GM12878 (cell line): ENCODE data around the gene SUSD1. TPM values are rescaled to one million over a fixed set of nuclear protein-coding genes. Genes with fewer than 3 reads are reported as not detected.

Experiments
- ATAC-seq: fragments of 200-7000 bp; cut with Tn5 transposase; 3 replicates; pipeline ENCODE4 v1.9.1; 2020; ENCODE audit warnings: mild to moderate bottlenecking, moderate library complexity
- BruUV-seq: library from RNA; stranded (reverse); fragments of 400-500 nt; replicated peaks from 2 replicates; lab custom pipeline; 2021; lab: Mats Ljungman, UMichigan
- CTCF ChIA-PET: fragments of 300-600 bp; sonication (Branson Sonifier 250); formaldehyde crosslinking; extraction: SDS; loops from one replicate; lab custom pipeline; 2021; ENCODE audit warnings: inconsistent platforms; lab: Yijun Ruan, JAX
- POLR2A ChIA-PET: fragments of 350-600 bp; formaldehyde crosslinking; extraction: SDS; loops from one replicate; lab custom pipeline; 2021; ENCODE audit warnings: inconsistent platforms; lab: Charles Lee
- RAD21 ChIA-PET: fragments of 300-600 bp; sonication (Branson Sonifier 250); formaldehyde crosslinking; loops from one replicate; lab custom pipeline; 2023; ENCODE audit warnings: antibody characterized with exemption; ENCODE audit not compliant: unreplicated experiment; lab: Charles Lee
- SMC1A ChIA-PET: fragments of 300-600 bp; sonication (Branson Sonifier 250); formaldehyde crosslinking; loops from one replicate; lab custom pipeline; 2023; ENCODE audit not compliant: unreplicated experiment, uncharacterized antibody; lab: Charles Lee
- DNase-seq: peaks from one replicate; pipeline ENCODE4 v3.0.0-alpha.2; 2011; ENCODE audit warnings: low read depth, low spot score
- FAIRE-seq: peaks from 3 replicates; lab custom pipeline; 2011; peaks lifted over from hg19 to GRCh38; lab: Jason Lieb, UNC
- H2AFZ ChIP-seq: 2 replicates; pipeline ENCODE4 v1.6.0; 2011; ENCODE audit warnings: low read depth, low read length, control low read depth; ENCODE audit not compliant: control insufficient read depth
- H3K27ac ChIP-seq: 2 replicates; pipeline ENCODE4 v1.5.1; 2011; ENCODE audit warnings: control low read depth; ENCODE audit not compliant: control insufficient read depth, insufficient read depth
- H3K27me3 ChIP-seq, 2 experiments: replicated peaks in 1 of 2; 2 replicates each; pipeline versions ENCODE4 v1.6.0 to v1.6.1; 2011; ENCODE audit warnings: low read length in 1 of 2; ENCODE audit not compliant: control insufficient read depth in 2 of 2, insufficient read depth in 2 of 2
- H3K36me3 ChIP-seq, 2 experiments: 2 replicates each; pipeline ENCODE4 v1.5.1; 2011; ENCODE audit warnings: low read length in 1 of 2; ENCODE audit not compliant: control insufficient read depth in 2 of 2, insufficient read depth in 2 of 2
- H3K4me1 ChIP-seq: 2 replicates; pipeline ENCODE4 v1.6.1; 2011; ENCODE audit warnings: mild to moderate bottlenecking, low read length, moderate library complexity, mixed read lengths; ENCODE audit not compliant: control insufficient read depth, insufficient read depth
- H3K4me2 ChIP-seq: 2 replicates; pipeline ENCODE4 v1.6.0; 2011; ENCODE audit warnings: control low read depth; ENCODE audit not compliant: control insufficient read depth, insufficient read depth
- H3K4me3 ChIP-seq: fragments of 200-600 bp; sonication (generic); 2 replicates; pipeline ENCODE4 v1.5.1; 2016
- H3K79me2 ChIP-seq: 2 replicates; pipeline ENCODE4 v1.6.0; 2011; ENCODE audit warnings: low read length; ENCODE audit not compliant: control insufficient read depth, insufficient read depth
- H3K9ac ChIP-seq: 2 replicates; pipeline ENCODE4 v1.8.0; 2011; ENCODE audit warnings: low read length, control low read depth, mixed read lengths; ENCODE audit not compliant: control insufficient read depth, insufficient read depth
- H3K9me3 ChIP-seq: replicated peaks from 3 replicates; pipeline ENCODE4 v1.5.1; 2011; ENCODE audit warnings: mild to moderate bottlenecking, low read length; ENCODE audit not compliant: control insufficient read depth, insufficient read depth
- H4K20me1 ChIP-seq: 2 replicates; pipeline ENCODE4 v1.6.0; 2011; ENCODE audit not compliant: control insufficient read depth, insufficient read depth
- BCL11A ChIP-seq: IDR thresholded peaks from 2 replicates; pipeline ENCODE4 v1.6.1; 2011; ENCODE audit warnings: low read depth, low read length
- BRCA1 ChIP-seq: IDR thresholded peaks from 2 replicates; pipeline ENCODE4 v1.6.1; 2011; ENCODE audit warnings: low read depth, low read length, improper control_type of control experiment
- CREM ChIP-seq: IDR thresholded peaks from 2 replicates; pipeline ENCODE4 v1.6.1; 2014; ENCODE audit warnings: antibody characterized with exemption, low read depth
- MTA2 ChIP-seq: fragments of 450-650 bp; IDR thresholded peaks from 2 replicates; pipeline ENCODE4 v1.6.1; 2016; ENCODE audit warnings: low read depth, mild to moderate bottlenecking, moderate library complexity
- MYB ChIP-seq: fragments of 150-350 bp; IDR thresholded peaks from 2 replicates; pipeline ENCODE4 v1.6.1; 2014; ENCODE audit warnings: mild to moderate bottlenecking, low read depth, low read length, borderline replicate concordance
- MYC ChIP-seq: IDR thresholded peaks from 2 replicates; pipeline ENCODE4 v1.6.1; 2011; ENCODE audit warnings: mild to moderate bottlenecking, low read length, moderate library complexity, inconsistent platforms; ENCODE audit not compliant: insufficient read depth, insufficient replicate concordance, insufficient read length, severe bottlenecking
- NR2F1 ChIP-seq: fragments of 450-650 bp; conservative IDR thresholded peaks from 2 replicates; pipeline ENCODE4 v1.6.1; 2017; ENCODE audit warnings: mild to moderate bottlenecking
- RAD51 ChIP-seq: fragments of 450-650 bp; IDR thresholded peaks from 2 replicates; pipeline ENCODE4 v1.6.1; 2016; ENCODE audit warnings: moderate library complexity, mild to moderate bottlenecking, inconsistent platforms
- RB1 ChIP-seq: fragments of 450-650 bp; formaldehyde crosslinking; IDR thresholded peaks from 2 replicates; pipeline ENCODE4 v1.6.1; 2017; ENCODE audit warnings: mild to moderate bottlenecking, borderline replicate concordance
- SREBF1 ChIP-seq: IDR thresholded peaks from 2 replicates; pipeline ENCODE4 v1.6.1; 2012; ENCODE audit warnings: mild to moderate bottlenecking, low read length
- SRF ChIP-seq, 2 experiments: IDR thresholded peaks; 2 replicates each; pipeline ENCODE4 v1.6.1; 2011; ENCODE audit warnings: low read depth in 2 of 2, low read length in 2 of 2, mild to moderate bottlenecking in 1 of 2, moderate library complexity in 1 of 2
- ZBED1 ChIP-seq: IDR thresholded peaks from 2 replicates; pipeline ENCODE4 v1.6.1; 2016; ENCODE audit warnings: borderline replicate concordance
- ZNF384 ChIP-seq: IDR thresholded peaks from 2 replicates; pipeline ENCODE4 v1.6.1; 2012; ENCODE audit warnings: low read depth, mild to moderate bottlenecking, low read length, improper control_type of control experiment, borderline replicate concordance
- ZNF622 ChIP-seq: fragments of 450-650 bp; IDR thresholded peaks from 2 replicates; pipeline ENCODE4 v1.6.1; 2017; ENCODE audit warnings: mild to moderate bottlenecking, inconsistent platforms
- WGBS: methylation state at CpG from one replicate; pipeline ENCODE4 v1.1.6; 2016; ENCODE audit warnings: low lambda C conversion rate; ENCODE audit not compliant: insufficient replicate concordance, insufficient coverage; ENCODE audit errors: missing lambda C conversion rate; 5-methylcytosine and 5-hydroxymethylcytosine counted together
- in situ Hi-C: fragments of 300-500 bp; cut with MboI; formaldehyde crosslinking; loops from 9 replicates; pipeline ENCODE4 v1.14.3; 2018; ENCODE audit warnings: mixed read lengths
- intact Hi-C: fragments of 100-400 bp; cut with micrococcal nuclease; formaldehyde crosslinking; loops from one replicate; pipeline ENCODE4 v1.14.2; 2022; ENCODE audit not compliant: unreplicated experiment
- polyA plus RNA-seq, 11 experiments: library from polyadenylated mRNA; depleted of rRNA in 4 of 11; unstranded in 6 of 11; stranded (reverse) in 5 of 11; fragments of >200 nt; fragmentation: Nextera tagmentation in 4 of 11; fragmentation: Illumina TruSeq in 1 of 11; extraction: Ambion mirVana in 4 of 11; extraction: Trizol in 1 of 11; gene quantifications; 1 replicate in 1 of 11; 2 replicates in 10 of 11; pipeline versions ENCODE4 v1.2.1 to v1.2.3, GENCODE V29; 2011 to 2016; ENCODE audit warnings: inconsistent platforms in 2 of 11, missing spikeins in 2 of 11, low read depth in 1 of 11
- total RNA-seq, 4 experiments: library from RNA; depleted of rRNA in 3 of 4; stranded (reverse); fragments of >200 nt in 3 of 4; fragmentation: Illumina TruSeq in 1 of 4; extraction: Trizol in 1 of 4; gene quantifications; 2 replicates each; pipeline versions ENCODE4 v1.2.1 to v1.2.3, GENCODE V29; 2013 to 2021
- TF ChIP-seq, protein P1 (sequence below): fragments of 450-650 bp; IDR thresholded peaks from 2 replicates; pipeline ENCODE4 v1.6.1; 2017; ENCODE audit warnings: antibody characterized with exemption, mild to moderate bottlenecking, moderate library complexity
- TF ChIP-seq, protein P2 (sequence below): fragments of 450-650 bp; IDR thresholded peaks from 2 replicates; pipeline ENCODE4 v1.6.1; 2017; ENCODE audit warnings: mild to moderate bottlenecking, moderate library complexity
- TF ChIP-seq, protein P3 (sequence below): IDR thresholded peaks from 2 replicates; pipeline ENCODE4 v1.6.1; 2011; ENCODE audit warnings: low read depth, mild to moderate bottlenecking, low read length, moderate library complexity, borderline replicate concordance; ENCODE audit errors: extremely low read depth

Gene SUSD1
- total and polyA plus RNA-seq, 10 of the 15 experiments (the other 5 are each of a cell fraction or from before 2014, with no cell fraction given) = 6.7 to 20.8 (median 13.2) TPM

DNA sequence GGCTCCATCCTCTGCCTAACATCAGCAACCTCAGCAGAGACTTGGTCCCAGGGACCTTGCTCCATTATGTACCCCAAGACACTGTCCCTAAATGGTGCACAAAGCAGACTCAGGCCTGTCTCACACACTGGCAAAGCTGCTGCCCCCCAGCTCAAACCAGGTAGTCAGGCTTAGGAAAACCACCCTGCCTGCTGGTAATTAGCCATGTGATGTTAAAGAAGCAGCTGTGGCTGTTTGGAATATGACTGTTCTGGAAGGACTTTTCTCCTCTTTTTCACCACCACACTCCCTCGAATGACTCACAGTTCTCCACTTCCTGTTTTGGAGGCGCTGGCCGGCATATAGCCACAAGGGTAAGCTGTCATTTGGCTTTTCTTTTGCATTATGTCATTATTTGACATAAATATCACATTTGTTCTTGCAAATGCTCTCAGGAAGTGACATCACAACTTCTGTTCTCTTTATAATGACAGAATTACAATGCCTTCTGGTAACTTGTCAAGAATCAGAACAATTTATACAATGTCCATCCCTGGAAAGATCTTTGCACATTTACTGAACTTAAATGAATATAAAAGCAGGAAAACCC, 113.9 kb downstream of the SUSD1 start (continued):
- no peak for TF ChIP-seq SREBF1
- peak; percentile 89; the same call in 1 of the 2 replicates for TF ChIP-seq ZBED1
- TF ChIP-seq, all 136 proteins: peak for 52

DNA sequence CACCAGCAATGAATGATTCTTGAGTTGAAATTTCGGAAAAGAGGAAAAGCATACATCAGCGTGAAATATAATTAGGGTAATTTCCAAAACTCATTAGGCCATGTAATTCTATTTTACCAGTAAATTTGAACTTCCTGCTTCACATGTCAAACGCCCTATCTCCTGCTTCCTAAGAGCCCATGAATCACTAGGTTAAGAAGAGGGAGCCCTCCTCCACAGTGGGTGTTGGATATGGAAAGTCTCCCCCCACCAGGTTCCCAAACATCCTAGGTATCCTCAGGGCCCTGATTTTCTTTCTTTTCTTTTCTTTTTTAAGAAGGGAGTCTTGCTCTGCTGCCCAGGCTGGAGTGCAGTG, 115.2 kb downstream of the SUSD1 start:
- H3K27me3 ChIP-seq = no peaks in the 10 kb centered on the region
- no peak overlapping the region; the same call in 1 of the 2 replicates for H3K27ac ChIP-seq
- ATAC-seq = no peak
- WGBS = 62% methylated on average over 3 of the region's 3 CpGs
- no peaks in the 10 kb centered on the region for H4K20me1 ChIP-seq
- CTCF ChIA-PET = no interaction called here
- no peak overlapping the region for H3K4me3 ChIP-seq
- no peak overlapping the region for H2AFZ ChIP-seq
- DNase-seq = no peak
- no peak for FAIRE-seq
- RAD21 ChIA-PET = interaction anchor here (2.0 kb wide), 1 partner anchor 46 kb away, joined by 6 read pairs; no protein-coding TSS in a partner anchor
- in situ Hi-C loops = no loop called here
- H3K36me3 ChIP-seq = no peaks in the 10 kb centered on the region; a peak in 1 of 4 replicates
- no TSS peak for BruUV-seq
- no peak overlapping the region for H3K9ac ChIP-seq
- POLR2A ChIA-PET = no interaction called here
- H3K79me2 ChIP-seq = no peaks in the 10 kb centered on the region
- no peak overlapping the region for H3K4me2 ChIP-seq
- SMC1A ChIA-PET = interaction anchor here (0.8 to 1.5 kb wide), 3 partner anchors 15 to 96 kb away, joined by 3 read pairs; no protein-coding TSS in a partner anchor
- peaks cover 31% of the 10 kb centered on the region for H3K4me1 ChIP-seq
- intact Hi-C loops = no loop called here
- no peaks in the 10 kb centered on the region; the same call in 1 of the 3 replicates for H3K9me3 ChIP-seq
- TF ChIP-seq, protein P1, sequence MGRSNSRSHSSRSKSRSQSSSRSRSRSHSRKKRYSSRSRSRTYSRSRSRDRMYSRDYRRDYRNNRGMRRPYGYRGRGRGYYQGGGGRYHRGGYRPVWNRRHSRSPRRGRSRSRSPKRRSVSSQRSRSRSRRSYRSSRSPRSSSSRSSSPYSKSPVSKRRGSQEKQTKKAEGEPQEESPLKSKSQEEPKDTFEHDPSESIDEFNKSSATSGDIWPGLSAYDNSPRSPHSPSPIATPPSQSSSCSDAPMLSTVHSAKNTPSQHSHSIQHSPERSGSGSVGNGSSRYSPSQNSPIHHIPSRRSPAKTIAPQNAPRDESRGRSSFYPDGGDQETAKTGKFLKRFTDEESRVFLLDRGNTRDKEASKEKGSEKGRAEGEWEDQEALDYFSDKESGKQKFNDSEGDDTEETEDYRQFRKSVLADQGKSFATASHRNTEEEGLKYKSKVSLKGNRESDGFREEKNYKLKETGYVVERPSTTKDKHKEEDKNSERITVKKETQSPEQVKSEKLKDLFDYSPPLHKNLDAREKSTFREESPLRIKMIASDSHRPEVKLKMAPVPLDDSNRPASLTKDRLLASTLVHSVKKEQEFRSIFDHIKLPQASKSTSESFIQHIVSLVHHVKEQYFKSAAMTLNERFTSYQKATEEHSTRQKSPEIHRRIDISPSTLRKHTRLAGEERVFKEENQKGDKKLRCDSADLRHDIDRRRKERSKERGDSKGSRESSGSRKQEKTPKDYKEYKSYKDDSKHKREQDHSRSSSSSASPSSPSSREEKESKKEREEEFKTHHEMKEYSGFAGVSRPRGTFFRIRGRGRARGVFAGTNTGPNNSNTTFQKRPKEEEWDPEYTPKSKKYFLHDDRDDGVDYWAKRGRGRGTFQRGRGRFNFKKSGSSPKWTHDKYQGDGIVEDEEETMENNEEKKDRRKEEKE = no peak
- TF ChIP-seq, protein P2, sequence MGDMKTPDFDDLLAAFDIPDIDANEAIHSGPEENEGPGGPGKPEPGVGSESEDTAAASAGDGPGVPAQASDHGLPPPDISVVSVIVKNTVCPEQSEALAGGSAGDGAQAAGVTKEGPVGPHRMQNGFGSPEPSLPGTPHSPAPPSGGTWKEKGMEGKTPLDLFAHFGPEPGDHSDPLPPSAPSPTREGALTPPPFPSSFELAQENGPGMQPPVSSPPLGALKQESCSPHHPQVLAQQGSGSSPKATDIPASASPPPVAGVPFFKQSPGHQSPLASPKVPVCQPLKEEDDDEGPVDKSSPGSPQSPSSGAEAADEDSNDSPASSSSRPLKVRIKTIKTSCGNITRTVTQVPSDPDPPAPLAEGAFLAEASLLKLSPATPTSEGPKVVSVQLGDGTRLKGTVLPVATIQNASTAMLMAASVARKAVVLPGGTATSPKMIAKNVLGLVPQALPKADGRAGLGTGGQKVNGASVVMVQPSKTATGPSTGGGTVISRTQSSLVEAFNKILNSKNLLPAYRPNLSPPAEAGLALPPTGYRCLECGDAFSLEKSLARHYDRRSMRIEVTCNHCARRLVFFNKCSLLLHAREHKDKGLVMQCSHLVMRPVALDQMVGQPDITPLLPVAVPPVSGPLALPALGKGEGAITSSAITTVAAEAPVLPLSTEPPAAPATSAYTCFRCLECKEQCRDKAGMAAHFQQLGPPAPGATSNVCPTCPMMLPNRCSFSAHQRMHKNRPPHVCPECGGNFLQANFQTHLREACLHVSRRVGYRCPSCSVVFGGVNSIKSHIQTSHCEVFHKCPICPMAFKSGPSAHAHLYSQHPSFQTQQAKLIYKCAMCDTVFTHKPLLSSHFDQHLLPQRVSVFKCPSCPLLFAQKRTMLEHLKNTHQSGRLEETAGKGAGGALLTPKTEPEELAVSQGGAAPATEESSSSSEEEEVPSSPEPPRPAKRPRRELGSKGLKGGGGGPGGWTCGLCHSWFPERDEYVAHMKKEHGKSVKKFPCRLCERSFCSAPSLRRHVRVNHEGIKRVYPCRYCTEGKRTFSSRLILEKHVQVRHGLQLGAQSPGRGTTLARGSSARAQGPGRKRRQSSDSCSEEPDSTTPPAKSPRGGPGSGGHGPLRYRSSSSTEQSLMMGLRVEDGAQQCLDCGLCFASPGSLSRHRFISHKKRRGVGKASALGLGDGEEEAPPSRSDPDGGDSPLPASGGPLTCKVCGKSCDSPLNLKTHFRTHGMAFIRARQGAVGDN = no peak
- TF ChIP-seq RB1 (no peak), BCL11A (no peak), RAD51 (no peak), CREM (no peak), SRF (IDR thresholded peaks at IDR 0.05; ENCODE audit: low read depth in 2 of 2, low read length in 2 of 2) (no peak), ZNF622 (no peak), ZNF384 (no peak), MYB (no peak), NR2F1 (no peak), MTA2 (no peak), BRCA1 (no peak), MYC (no peak)
- TF ChIP-seq, protein P3, sequence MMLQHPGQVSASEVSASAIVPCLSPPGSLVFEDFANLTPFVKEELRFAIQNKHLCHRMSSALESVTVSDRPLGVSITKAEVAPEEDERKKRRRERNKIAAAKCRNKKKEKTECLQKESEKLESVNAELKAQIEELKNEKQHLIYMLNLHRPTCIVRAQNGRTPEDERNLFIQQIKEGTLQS = no peak
